ENCODE results near the gene CHCHD6.

CHCHD6 gene

DNA sequence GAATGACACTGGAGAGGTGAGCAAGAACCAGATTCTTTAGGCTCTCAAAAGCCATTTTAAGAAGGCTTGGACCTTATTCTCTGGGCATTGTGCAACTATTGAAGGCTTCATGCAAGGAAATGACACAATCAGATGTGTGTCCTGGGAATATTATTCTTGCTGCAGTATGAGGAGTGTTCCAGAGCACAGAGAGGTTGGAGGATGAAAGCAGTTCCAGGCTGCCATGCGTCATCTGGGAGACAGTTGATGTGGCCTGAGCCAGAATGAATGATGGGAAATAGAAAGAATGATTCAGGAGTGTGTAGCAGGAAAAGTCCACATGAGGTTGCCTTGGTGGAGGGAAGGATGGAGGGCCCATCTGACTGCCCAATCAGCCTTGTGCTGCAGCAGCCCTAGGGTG, 123.1 kb downstream of the CHCHD6 start:
- DNase-seq (ENCODE audit: low read depth), result peak; percentile 47

DNA sequence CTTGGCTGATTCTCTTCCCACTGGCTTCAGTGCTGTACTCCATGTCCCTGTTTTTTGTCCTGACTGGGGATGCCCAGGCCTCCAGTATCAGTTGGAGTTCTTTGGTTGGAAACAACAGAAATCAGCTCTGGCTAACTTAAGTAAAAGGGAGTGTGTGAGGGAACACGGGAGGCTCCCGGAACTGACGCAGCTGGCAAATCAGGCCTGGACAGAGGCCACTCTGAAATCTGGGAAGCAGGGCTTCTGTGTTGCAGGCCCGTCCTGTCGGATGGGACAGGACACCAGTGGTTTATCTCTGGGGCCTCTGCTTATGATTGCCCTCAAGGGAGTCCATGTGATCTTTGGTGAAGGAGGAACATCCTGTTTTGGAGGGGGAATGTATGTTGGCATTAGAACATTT, 124.3 kb downstream of the CHCHD6 start:
- DNase-seq (ENCODE audit: low read depth), result peak; percentile 14

DNA sequence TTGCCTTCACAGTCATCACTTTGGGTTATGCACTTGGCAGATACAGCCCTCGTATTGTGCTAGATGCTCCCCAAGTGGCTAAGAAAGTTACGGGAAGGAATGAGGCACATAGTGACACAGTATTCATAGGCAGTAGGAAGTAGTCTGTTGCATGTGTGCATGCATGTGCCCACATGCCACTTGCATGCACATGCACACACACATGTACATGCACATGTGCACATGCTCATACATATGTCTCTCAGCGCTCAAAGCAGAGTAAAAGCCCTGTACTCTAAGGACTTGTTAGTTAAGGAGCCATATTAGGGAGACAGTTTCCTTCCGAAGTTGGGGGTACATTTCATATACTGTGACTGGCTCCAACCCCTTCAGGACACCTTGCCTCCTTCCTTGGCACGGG, 128.9 kb downstream of the CHCHD6 start:
- DNase-seq (ENCODE audit: low read depth), result no peak

DNA sequence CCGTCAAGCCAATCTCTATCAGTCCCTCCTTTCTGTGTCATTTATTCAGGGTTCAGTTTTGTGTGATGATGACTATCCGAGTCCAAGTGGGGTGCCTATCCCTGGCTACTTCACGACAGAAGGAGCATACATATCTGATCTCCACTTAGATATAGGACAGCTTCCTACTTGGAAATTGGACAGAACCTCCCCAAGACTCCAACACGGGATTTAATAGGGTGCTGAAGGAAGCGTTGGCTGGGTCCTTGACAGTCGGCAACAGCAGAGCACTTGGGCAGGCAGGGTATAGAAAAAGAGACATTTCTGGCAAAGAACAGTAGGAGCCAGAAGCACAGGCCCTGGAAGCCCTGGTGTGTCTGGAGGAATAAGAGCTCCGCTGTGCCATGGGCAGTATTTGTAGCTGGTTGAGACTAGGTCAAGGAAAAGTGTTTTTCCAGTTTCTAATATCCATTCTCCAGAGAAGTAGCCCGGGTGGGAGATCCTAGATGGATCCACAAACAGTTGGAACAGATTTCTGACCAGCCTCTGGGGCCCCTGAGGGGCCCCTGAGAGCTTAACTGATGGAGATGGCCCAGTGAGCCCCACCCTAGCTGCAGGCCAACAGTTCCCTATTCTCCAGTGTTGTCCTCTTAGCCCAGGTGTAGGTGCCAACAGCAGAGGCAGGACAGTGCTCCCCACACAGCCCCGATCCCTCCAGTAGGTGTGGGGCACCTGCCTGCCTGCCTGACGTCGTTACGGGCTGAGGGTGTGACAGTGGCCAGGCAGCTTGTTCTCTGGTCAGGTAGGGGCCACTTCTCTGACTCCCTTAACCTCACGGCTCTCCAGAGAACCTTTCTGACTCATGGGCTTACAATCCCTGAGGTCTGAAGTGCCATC, 130.8 kb downstream of the CHCHD6 start:
- no peak for DNase-seq (ENCODE audit: low read depth)

DNA sequence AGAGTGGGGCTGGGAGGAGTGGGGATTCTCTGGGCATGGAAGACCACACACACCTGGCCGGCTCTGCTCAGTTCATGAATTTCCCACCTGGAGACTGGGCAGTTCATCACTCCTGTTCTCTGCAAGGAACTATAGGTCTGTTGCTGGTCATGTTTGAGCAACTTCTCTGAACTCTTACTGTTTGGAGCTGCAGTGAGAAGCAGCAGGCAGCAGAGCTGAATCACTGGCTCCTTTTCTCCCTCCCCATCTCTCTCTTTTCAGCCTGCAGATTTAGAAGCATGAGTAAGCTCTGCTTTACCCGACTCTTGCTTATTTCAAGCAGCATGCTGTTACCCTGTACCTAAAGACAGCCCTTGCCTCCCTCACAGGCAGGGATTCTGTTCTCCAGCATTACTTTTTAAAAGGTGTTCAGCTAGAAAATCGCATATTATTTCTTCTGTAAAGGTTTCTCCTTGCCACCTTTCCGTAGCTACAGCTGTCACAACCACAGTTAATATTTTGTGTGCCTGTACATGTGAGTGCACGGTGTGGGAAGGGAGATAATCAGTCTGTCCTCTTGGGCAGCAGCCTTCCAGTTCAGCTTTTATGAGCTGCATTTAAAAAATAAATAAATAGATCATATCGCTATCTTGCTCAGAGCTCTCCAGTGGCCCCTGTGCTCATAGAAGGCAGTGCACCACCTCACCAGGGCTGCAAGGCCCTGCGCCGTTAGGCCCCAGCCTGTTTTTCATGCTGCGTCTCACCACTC, 131.6 kb downstream of the CHCHD6 start:
- peak; percentile 11 for DNase-seq (ENCODE audit: low read depth)

DNA sequence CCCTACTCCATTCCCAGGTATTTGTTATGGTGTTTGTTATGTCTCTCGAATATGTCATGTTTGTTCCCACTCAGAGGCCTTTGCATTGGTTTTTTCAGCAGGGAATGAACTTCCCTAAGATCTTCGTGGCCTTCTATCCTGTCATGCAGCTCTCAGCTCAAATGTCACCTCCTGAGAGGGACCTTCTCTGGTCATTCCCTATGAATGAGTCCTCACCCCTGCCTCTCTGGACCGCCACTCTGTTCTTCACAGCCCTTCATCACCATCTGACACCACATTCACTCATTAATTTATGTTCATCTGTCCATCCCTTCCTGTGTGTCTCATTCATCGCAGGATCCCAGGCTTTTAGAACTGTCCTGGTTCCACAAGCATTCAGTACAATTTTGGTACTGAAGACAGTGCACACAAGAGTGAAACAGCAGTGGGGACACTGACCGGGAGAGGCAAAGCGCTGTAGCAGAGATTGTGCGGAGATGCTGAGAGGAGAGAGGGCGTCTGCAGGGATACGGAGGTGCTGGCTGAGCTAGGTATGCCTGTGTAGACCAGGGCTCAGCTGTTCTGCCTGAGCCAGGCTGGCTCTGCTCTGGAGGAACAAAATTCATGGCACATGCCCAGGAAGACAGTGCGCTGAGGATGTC, 132.3 kb downstream of the CHCHD6 start:
- DNase-seq (ENCODE audit: low read depth), result no peak

DNA sequence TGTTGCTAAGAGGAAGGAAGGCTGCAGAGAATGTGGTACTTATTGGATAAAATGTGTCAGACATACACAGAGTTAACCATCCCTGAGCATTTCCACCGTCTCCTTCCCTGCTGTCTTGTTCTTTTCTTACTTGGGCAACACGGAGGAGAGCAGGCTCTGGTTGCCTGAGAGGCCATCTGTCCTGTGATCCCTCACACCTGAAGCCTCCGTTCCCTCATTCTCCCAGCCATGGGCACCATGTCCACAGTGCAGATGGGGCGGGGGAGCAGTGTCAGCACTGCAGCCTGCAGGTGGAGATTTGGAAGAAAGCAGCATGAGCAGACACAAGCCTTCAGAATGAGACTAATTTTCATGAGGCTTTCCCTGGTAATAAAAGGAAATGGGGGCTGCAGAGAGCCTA, 133.7 kb downstream of the CHCHD6 start:
- DNase-seq (ENCODE audit: low read depth), result no peak

DNA sequence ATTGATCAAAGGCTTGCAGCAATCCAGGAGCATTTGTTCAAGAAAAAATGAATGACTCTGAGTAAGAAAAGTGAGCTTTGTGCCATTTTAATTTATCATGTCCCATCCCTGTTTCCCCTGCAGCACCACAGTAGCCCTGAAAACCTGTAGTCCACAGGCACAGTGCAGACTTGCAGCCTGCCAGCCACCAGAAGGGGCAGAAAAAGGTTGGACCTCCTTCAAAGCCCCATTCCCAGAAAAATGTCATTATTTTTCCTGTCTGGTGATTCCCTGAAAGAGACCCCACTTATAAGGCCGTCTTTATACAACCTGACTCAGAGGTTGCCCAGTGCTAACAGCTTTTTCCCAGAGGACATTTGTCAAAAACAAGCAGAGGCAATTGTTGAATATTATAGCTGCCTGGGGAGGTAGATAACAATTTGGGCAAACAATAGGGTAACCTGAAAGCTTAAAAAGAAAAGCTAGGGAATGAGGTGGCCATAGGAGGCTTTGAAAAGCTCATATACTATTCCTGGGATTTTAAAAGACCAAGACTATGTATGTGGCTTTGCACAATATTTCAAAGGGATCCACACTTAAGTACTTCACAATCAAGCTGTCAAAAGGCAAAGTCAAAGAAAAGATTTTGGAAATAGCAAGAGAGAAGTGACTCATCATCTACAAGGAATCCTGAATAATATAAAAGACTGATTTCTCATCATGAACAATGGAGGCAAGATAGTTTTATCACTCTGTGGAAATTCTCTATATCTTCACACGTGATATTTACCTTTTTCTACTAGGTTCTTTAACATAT, 142.1 kb downstream of the CHCHD6 start:
- no peak for DNase-seq (ENCODE audit: low read depth)

DNA sequence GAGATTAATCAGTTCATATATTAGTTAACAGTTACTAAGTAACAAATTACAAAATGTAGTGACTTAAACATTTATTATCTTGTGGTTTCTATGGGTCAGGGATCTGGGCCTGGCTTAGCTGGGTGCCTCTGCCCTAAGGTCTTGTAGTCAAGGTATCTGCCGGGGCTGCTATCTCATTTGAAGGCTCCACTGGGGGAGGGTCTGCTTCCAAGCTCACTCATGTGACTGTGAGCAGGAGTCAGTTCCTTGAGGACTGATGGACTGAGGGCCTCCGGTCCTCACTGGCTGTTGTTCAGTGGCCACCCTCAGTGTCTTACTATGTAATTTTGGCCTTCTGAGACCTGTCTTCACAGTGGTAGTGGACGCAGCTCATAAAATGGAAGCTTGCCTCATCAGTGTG, 143.0 kb downstream of the CHCHD6 start:
- DNase-seq (ENCODE audit: low read depth), result no peak

DNA sequence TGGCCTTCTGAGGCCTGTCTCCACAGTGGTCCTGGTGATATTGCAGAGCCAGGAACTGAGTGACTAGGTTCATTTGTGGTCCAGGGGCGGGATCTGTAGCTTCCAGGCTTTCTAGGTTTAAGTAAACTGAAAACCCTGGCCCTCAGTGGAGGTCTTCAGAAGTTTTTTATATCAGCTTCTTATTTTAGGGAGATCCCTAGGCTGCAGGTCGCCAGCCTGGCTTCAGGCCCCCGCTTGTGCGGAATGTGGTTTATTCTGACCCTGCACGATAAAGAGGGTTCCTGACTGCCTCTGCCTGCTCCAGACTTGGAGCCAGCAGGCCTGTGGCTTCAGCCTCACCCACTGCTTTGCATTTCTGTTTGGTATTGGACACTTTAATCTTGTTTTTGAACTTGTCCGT, 145.0 kb downstream of the CHCHD6 start:
- no peak for DNase-seq (ENCODE audit: low read depth)

DNA sequence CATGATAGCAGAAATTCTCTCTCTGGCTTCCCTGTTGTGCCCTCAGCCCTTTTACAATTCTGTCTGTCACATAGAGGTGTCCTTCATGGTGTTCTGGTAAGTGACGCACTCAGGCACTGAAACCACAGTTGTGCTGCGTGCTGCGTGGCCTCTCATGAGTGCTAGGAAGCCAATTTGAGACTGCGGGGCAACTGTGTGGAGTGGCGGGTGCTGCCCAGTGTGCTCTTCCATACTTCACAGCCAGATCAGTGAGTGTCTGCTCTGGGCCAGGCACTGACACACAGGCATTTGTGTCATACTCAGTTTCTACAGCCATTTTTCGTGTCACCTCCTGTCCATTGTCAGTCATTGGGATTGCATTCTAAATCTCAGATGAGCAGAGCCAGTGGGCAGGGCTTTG, 145.7 kb downstream of the CHCHD6 start:
- DNase-seq (ENCODE audit: low read depth), result no peak

DNA sequence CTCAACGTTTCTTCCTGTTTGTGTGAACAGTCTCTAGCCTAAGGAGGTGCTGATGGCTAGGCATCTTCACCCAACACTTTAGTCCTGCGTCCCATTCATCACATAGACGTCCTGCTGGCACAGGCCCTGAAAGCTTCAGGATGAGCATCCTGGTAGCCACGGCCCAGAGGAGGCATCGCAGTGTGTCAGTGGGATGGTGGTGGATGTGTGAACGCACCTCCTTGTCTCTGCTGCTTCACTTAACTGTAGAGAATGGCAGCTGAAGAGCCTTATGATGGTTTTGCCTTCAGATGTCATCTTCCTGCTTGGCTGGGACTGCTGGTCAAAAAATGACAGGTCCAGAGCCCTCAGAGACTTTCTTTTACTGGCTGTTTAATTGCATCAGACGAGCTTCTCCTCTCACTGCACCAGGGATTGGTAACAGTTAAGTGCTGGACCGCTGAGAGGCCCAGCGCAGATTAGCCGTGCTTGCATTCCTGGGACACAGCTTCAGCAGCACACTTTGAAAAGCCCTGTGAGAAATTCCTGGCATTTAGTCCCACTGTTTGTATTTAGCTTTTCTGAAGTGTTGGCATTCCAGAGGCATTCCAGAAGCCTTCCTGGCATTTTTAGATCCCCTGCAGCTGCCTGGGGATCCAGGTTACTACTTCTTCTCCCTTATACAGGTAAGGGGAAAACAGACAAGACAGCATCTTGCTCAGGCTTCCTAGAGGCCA, 146.5 kb downstream of the CHCHD6 start:
- peak; percentile 62 for DNase-seq (ENCODE audit: low read depth)

DNA sequence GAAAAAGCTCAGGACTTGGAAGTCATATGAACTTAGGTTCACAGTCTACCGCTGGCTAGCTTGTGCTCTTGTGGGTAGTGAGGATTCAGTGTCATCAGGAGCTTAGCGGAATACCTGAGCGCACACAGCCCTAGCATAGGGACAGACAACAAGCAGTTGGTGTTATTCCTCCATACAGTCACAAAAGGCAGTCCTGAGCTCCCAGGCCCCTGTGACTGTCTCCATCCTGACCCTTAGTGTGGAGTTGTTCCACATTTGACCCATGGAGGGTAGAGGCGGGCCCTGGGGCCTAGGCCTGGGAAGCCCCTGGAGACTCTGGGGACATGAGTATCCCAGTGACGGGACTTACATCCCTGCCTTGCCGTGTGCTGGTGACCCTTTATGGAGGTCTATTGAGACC, 147.3 kb downstream of the CHCHD6 start:
- DNase-seq (ENCODE audit: low read depth), result no peak

DNA sequence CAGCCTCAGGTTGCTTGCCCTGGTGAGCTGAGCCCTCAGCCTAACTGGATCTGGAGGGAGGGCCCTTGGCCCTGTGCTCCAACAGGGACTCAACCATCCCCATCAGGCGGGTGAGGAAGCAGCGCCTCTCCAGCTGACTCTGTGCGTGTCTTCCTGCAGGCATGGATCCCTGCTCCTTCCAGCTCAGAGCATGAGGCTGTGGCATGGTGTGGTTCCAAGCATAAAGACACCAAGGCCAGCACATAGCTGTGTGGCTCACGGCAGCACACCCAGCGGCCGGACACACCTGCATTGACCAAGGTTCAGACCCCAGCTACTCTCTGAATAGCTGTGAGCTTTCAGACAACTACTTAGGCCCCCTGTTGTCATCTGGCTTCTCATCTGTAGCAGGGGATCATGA, 147.9 kb downstream of the CHCHD6 start:
- DNase-seq (ENCODE audit: low read depth), result no peak

DNA sequence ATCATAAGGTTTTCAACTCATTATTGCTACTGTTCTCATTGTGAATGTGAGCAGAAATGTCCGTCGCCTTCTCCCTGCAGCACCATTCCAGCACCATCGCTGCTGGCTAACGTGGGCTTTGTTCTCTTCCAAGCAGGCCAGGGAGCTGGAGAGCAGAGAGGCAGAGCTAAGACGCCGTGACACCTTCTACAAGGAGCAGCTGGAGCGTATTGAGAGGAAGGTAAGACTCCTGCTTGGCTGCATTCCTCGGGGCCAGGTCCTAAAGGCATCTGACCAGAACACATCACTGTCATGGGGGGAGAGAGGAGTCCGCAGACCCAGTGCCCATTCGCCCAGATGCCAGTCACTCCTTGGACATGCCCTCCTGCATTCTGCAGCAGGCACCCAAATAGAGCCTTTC, 148.5 kb downstream of the CHCHD6 start:
- no peak for DNase-seq (ENCODE audit: low read depth)

DNA sequence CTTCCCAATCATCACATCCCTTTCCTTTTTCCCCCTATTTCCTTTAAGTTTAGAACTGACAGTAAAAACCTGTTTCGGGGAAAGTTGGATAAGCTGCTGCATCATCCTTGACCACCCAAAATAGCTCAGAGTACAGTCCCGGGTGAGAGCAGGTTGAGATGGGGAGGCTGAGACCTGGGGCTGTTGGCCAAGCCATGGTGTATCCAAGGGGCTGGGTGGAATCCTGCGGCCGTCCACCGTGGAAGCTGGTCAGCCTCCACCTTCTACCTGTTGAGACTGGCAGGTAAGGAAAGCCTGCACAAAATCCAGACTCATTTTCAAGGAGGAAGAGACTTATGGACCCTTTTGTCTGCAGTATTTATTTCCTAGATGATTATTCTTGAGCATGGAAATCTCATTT, 150.6 kb downstream of the CHCHD6 start:
- DNase-seq (ENCODE audit: low read depth), result no peak

DNA sequence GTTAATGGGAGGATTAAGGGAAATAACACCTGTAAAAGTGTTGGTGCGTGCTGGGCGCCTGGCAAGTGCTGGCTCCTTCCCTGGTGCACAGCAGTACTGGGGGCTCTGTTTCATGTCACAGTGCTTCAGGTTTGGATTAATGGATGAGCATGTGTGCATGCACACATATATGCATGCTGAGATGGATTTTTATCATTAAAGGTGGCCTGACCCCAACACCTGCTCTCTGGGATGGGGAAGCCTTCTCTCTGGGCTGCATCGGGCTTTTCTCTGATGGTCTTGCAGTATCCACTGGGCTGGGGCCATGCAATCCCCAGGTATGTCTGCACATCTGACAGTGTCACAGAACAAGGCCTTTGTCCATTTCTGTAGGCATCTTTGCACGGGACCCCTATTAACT, 151.3 kb downstream of the CHCHD6 start:
- no peak for DNase-seq (ENCODE audit: low read depth)

DNA sequence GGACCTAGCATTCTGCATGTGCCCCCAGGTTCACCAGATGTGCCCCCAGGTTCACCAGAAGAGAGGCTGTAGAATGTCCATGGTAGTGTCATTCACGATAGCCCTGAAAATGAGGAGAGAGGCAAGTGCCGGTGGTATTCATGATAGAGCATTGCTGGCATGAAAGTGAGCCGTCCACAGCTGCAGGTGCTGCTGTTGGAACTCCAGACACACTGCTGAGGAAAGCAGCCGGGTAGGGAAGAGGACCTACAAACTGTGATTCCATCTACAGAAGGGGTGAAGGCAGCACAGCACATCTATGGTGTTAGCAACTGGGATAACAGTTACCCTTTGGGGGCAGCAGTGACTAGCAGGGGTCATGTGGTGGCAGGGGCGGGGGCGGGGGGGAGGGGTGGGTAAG, 153.9 kb downstream of the CHCHD6 start:
- no peak for DNase-seq (ENCODE audit: low read depth)

DNA sequence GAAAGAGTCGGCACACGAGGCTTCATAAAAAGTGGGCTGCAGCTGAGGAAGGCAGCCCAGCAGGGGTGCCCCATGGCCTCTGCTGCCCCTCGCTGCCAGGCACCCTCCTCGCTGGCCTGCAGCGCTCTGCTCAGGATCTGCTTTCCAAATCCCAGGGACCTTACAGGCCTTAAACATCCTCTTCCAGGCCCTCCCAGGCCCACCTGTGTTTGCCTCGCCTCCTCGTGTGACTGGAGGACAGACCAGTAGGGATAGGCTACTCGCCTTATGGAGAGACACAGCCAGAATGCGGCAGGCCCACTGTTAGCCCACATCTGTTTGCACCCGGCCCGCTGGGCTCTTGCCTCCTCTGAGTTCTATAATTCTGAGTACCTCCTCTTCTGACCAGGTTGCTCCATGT, 154.4 kb downstream of the CHCHD6 start:
- no peak for DNase-seq (ENCODE audit: low read depth)

DNA sequence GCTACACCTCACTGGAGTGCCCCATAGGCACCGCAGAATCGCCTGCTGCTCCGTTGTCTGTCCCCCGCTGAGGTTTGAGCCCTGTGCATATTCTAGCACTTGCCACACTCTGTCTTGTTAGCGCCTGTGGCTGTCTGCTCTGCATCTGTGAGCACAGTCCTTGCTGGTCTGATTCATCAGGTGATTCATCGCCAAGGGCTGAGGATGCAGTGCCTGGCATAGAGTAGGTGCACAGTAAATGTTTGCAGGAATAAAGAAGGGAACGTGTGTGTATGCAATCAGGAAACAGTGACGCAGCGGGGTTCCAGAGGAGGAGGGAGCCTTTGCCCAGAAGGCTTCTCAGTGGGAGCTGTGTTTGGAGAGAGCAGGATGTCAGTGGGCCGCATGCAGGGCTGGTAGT, 154.8 kb downstream of the CHCHD6 start:
- DNase-seq (ENCODE audit: low read depth), result peak; percentile 17

DNA sequence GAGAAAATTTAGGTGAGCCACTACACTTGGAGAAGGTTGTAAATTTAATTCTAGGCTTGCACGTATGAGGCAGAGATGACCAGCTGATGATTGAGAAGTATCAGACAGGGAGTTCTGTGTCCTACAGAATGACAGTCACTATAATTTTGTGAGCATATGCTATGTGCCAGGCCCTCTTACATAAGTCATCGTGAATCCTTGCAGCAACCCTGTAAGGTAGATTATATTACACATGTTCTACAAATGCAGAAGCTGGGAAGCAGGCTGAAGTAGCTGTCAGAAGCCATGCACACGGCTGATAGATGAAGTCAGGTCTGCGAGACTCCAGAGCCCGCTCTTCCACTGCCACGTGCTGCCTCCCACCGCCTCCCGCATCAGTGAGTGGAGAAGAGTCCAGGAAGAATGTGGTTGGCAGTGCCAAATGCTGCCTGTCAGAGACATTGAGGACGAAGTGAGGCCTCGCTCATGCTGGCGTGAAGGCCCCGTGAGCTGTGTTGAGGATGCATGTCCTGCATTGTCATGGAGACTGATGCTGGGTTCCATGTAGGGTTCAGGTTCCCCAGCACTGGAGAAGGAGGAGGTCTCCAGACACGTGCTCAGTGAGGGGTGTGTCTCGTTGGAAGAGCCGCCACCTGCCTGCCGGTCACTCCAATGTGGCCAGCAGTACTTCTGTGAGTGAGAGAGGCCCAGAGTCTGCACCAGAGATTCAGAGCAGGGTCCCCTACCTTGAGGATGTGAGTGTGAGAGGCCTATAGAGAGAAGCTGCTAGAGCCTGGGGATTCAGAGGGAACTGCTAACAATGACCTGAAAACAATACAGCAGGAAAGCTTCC, 155.6 kb downstream of the CHCHD6 start:
- DNase-seq (ENCODE audit: low read depth), result no peak

Data from fibroblast of gingiva (primary cell).